MM.1S (cell line): ENCODE data around the gene RTKN.

ENCODE experiments used
- EZH2phosphoT487 ChIP-seq: fragments of 300-600 bp; sonication (generic); IDR thresholded peaks from 2 replicates; pipeline ENCODE4 v1.6.1; 2018; ENCODE audit warnings: antibody characterized with exemption, low read length
- TF ChIP-seq, protein P1 (sequence below): fragments of 300-600 bp; sonication (generic); IDR thresholded peaks from 2 replicates; pipeline ENCODE4 v1.5.1; 2016; ENCODE audit warnings: antibody characterized with exemption, low read length, mixed read lengths

- TF ChIP-seq, protein P1, sequence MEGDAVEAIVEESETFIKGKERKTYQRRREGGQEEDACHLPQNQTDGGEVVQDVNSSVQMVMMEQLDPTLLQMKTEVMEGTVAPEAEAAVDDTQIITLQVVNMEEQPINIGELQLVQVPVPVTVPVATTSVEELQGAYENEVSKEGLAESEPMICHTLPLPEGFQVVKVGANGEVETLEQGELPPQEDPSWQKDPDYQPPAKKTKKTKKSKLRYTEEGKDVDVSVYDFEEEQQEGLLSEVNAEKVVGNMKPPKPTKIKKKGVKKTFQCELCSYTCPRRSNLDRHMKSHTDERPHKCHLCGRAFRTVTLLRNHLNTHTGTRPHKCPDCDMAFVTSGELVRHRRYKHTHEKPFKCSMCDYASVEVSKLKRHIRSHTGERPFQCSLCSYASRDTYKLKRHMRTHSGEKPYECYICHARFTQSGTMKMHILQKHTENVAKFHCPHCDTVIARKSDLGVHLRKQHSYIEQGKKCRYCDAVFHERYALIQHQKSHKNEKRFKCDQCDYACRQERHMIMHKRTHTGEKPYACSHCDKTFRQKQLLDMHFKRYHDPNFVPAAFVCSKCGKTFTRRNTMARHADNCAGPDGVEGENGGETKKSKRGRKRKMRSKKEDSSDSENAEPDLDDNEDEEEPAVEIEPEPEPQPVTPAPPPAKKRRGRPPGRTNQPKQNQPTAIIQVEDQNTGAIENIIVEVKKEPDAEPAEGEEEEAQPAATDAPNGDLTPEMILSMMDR = no peak
- TF ChIP-seq EZH2phosphoT487 = no peak
Observed at GRCh38 chr2:74486141-74486540, 44.4 kb upstream of the RTKN start.
